Loucy (cell line): Measurements from ENCODE around the gene DNAAF8.

ENCODE experiments used
- CTCF ChIP-seq: fragments of 200-600 bp; sonication (generic); conservative IDR thresholded peaks from 2 replicates; pipeline ENCODE4 v1.5.1; 2014; ENCODE audit warnings: mild to moderate bottlenecking, antibody characterized with exemption, low read length
- EZH2phosphoT487 ChIP-seq: fragments of 200-600 bp; IDR thresholded peaks from 2 replicates; pipeline ENCODE4 v1.6.1; 2018; ENCODE audit warnings: antibody characterized with exemption, mild to moderate bottlenecking, moderate library complexity, borderline replicate concordance

DNA sequence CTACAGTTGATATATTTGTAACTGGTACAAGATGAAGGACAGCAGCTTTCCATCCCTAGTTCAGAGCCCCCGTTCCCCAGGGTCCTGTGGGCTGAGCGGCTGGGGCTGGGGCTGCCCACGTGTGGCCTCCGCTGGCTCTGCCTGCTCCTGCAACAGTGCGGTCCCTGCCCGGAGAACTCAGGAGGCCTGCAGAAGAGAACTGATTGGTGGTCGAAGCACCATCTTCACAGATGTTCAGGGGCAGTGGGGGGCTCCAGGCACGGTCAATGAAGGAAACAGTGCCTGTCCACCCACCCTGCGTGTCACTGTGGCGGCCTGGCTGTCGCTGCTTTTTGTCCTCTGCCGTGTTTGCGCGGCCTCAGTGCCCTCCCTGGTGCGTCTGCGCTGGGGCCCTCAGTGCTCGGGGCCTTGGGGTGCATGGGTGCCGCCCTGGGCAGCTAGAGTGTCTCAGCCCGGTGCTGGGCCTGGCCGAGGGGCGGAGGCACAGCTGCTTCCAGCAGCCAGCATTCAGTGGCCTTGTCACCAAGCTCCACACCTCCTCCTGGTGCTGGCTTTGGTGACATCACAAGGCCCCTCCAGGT lies 45.2 kb upstream of the DNAAF8 start:
- TF ChIP-seq CTCF (no peak), EZH2phosphoT487 (no peak)
